HG03575 (cell line): ENCODE measurements around the gene KLF13.
"Not testable (repeated sequence)": the region's sequence is repeated elsewhere in the genome, so short reads cannot be mapped to it uniquely, and the experiment has no call there.

ENCODE experiments used
- ATAC-seq: cut with Tn5 transposase; IDR thresholded peaks from one replicate; pipeline ENCODE4 v1.9.1; 2021; ENCODE audit not compliant: unreplicated experiment, insufficient number of reproducible peaks, low FRiP score; ENCODE audit errors: extremely low read depth

The KLF13 gene

GRCh38 chr15:31353931-31354330 is 27.3 kb downstream of the KLF13 start:
- ATAC-seq = no peak

- not testable (repeated sequence) for ATAC-seq
These were observed 29.5 kb downstream of the KLF13 start for GRCh38 chr15:31356097-31356496.

- no peak for ATAC-seq
These were observed 30.5 kb downstream of the KLF13 start for GRCh38 chr15:31357148-31357547.

- ATAC-seq = no peak
These were observed 31.5 kb downstream of the KLF13 start for GRCh38 chr15:31358163-31358562.

GRCh38 chr15:31358957-31359701 is 32.5 kb downstream of the KLF13 start:
- ATAC-seq = no peak

- no peak for ATAC-seq
These were observed 33.1 kb downstream of the KLF13 start for GRCh38 chr15:31359702-31360111.

- ATAC-seq = no peak
These were observed 33.5 kb downstream of the KLF13 start for GRCh38 chr15:31360158-31360561.

- ATAC-seq = no peak
These were observed 34.5 kb downstream of the KLF13 start for GRCh38 chr15:31360843-31361763.

GRCh38 chr15:31361764-31362515 is 35.3 kb downstream of the KLF13 start:
- ATAC-seq = no peak

- ATAC-seq = no peak
These were observed 36.3 kb downstream of the KLF13 start for GRCh38 chr15:31362886-31363285.

GRCh38 chr15:31364301-31365031 is 37.8 kb downstream of the KLF13 start:
- no peak for ATAC-seq

GRCh38 chr15:31365032-31365654 is 38.5 kb downstream of the KLF13 start:
- ATAC-seq = no peak

- ATAC-seq = no peak
These were observed 39.1 kb downstream of the KLF13 start for GRCh38 chr15:31365655-31366127.

GRCh38 chr15:31366169-31366734 is 39.6 kb downstream of the KLF13 start:
- no peak for ATAC-seq

GRCh38 chr15:31367021-31367729 is 40.5 kb downstream of the KLF13 start:
- no peak for ATAC-seq

GRCh38 chr15:31367730-31368344 is 41.2 kb downstream of the KLF13 start:
- no peak for ATAC-seq

- no peak for ATAC-seq
These were observed 43.1 kb downstream of the KLF13 start for GRCh38 chr15:31369727-31370126.
